Chondrocyte (in vitro differentiated cells): ENCODE measurements around the gene ZNF536. TPM values are rescaled to one million over a fixed set of nuclear protein-coding genes. Genes with fewer than 3 reads are reported as not detected.

Source experiments
- DNase-seq: peaks from one replicate; pipeline ENCODE4 v3.0.0; 2021; ENCODE audit warnings: mixed read lengths, low spot score
- H3K27ac Mint-ChIP-seq: one replicate; pipeline ENCODE4 v1.8.0; 2021; ENCODE audit warnings: mild to moderate bottlenecking, moderate library complexity, mixed read lengths; ENCODE audit not compliant: unreplicated experiment
- H3K27me3 Mint-ChIP-seq: 2 replicates; pipeline ENCODE4 v1.8.0; 2021; ENCODE audit warnings: low read depth, mixed read lengths
- H3K36me3 Mint-ChIP-seq: 2 replicates; pipeline ENCODE4 v1.8.0; 2021; ENCODE audit warnings: low read depth, mixed read lengths
- H3K4me1 Mint-ChIP-seq: 2 replicates; pipeline ENCODE4 v1.8.0; 2021; ENCODE audit warnings: low read depth, mild to moderate bottlenecking, mixed read lengths
- H3K4me3 Mint-ChIP-seq: one replicate; pipeline ENCODE4 v1.8.0; 2021; ENCODE audit warnings: mild to moderate bottlenecking, moderate library complexity, mixed read lengths; ENCODE audit not compliant: unreplicated experiment
- H3K9me3 Mint-ChIP-seq: 2 replicates; pipeline ENCODE4 v1.8.0; 2021; ENCODE audit warnings: low read depth, mixed read lengths
- CTCF ChIP-seq: fragments of 200-600 bp; sonication (generic); IDR thresholded peaks from 2 replicates; pipeline ENCODE4 v1.5.0; 2021; ENCODE audit warnings: antibody characterized with exemption, mild to moderate bottlenecking, moderate library complexity
- total RNA-seq: library from RNA; stranded (reverse); gene quantifications from 3 replicates; pipeline ENCODE4 v1.2.1, GENCODE V29; 2021

Gene ZNF536
- total RNA-seq, 1 donor from 2014 or later: not detected

GRCh38 chr19:30338878-30339623 is 33.1 kb upstream of the ZNF536 start:
- peaks cover 4% of the 10 kb centered on the region for H3K9me3 Mint-ChIP-seq
- H3K36me3 Mint-ChIP-seq: no peaks in the 10 kb centered on the region
- no peaks in the 10 kb centered on the region for H3K27me3 Mint-ChIP-seq
- H3K4me3 Mint-ChIP-seq: no peak overlapping the region
- H3K4me1 Mint-ChIP-seq: no peaks in the 10 kb centered on the region
- no peak for DNase-seq
- TF ChIP-seq CTCF: no peak
- H3K27ac Mint-ChIP-seq: no peak overlapping the region

GRCh38 chr19:30339624-30340525 is 32.3 kb upstream of the ZNF536 start:
- DNase-seq: no peak
- no peaks in the 10 kb centered on the region for H3K27me3 Mint-ChIP-seq
- TF ChIP-seq CTCF: no peak
- no peak overlapping the region for H3K27ac Mint-ChIP-seq
- no peak overlapping the region for H3K4me3 Mint-ChIP-seq
- no peaks in the 10 kb centered on the region for H3K4me1 Mint-ChIP-seq
- no peaks in the 10 kb centered on the region for H3K36me3 Mint-ChIP-seq
- peaks cover 4% of the 10 kb centered on the region for H3K9me3 Mint-ChIP-seq

GRCh38 chr19:30340771-30341561 is 31.2 kb upstream of the ZNF536 start:
- no peak for DNase-seq
- no peaks in the 10 kb centered on the region for H3K9me3 Mint-ChIP-seq
- no peak overlapping the region for H3K4me3 Mint-ChIP-seq
- no peaks in the 10 kb centered on the region for H3K27me3 Mint-ChIP-seq
- no peaks in the 10 kb centered on the region for H3K4me1 Mint-ChIP-seq
- no peak overlapping the region for H3K27ac Mint-ChIP-seq
- TF ChIP-seq CTCF: no peak
- H3K36me3 Mint-ChIP-seq: no peaks in the 10 kb centered on the region

- Mint-ChIP-seq H3K27ac (no peak overlapping the region), H3K4me1 (no peaks in the 10 kb centered on the region), H3K36me3 (no peaks in the 10 kb centered on the region), H3K27me3 (no peaks in the 10 kb centered on the region), H3K4me3 (no peak overlapping the region), H3K9me3 (no peaks in the 10 kb centered on the region)
- no peak for DNase-seq
- no peak for TF ChIP-seq CTCF
These were observed 30.5 kb upstream of the ZNF536 start for GRCh38 chr19:30341611-30342201.
